Lower leg skin (tissue), 3 donors: ENCODE measurements around the gene ATPAF1.

ENCODE experiments used
- CTCF ChIP-seq, 3 donors: fragments of 450-650 bp; IDR thresholded peaks; one replicate each; pipeline ENCODE4 v1.5.1; 2016; ENCODE audit warnings: antibody characterized with exemption in 3 of 3, mild to moderate bottlenecking in 3 of 3, moderate library complexity in 2 of 3
- POLR2A ChIP-seq, 2 donors: fragments of 450-650 bp; IDR thresholded peaks; one replicate each; pipeline ENCODE4 v1.6.1; 2016 to 2017; ENCODE audit warnings: antibody characterized with exemption in 2 of 2, mild to moderate bottlenecking in 1 of 2, moderate library complexity in 1 of 2

- no peak for TF ChIP-seq CTCF (IDR thresholded peaks at IDR 0.05)
- TF ChIP-seq POLR2A (IDR thresholded peaks at IDR 0.05) = no peak
Measured at GRCh38 chr1:46675549-46676314, 7.6 kb upstream of the ATPAF1 start.
